Esophagus muscularis mucosa (tissue), 4 donors: Measurements from ENCODE around the gene KHK. TPM values are rescaled to one million over a fixed set of nuclear protein-coding genes. Genes with fewer than 3 reads are reported as not detected.

Experiments used
- DNase-seq: peaks from one replicate; pipeline ENCODE4 v3.0.0-alpha.2; 2017; ENCODE audit errors: extremely low spot score
- H3K27ac ChIP-seq, 4 donors: fragments of 200-600 bp; sonication (generic); replicated peaks in 1 of 4; 1 replicate in 3 of 4; 2 replicates in 1 of 4; pipeline ENCODE4 v1.5.1; 2016 to 2019; ENCODE audit warnings: mild to moderate bottlenecking in 1 of 4
- H3K27me3 ChIP-seq, 4 donors: fragments of 200-600 bp; sonication (generic); one replicate each; pipeline versions ENCODE4 v1.5.1 to v1.6.0; 2016 to 2019
- H3K36me3 ChIP-seq, 4 donors: fragments of 200-600 bp; sonication (generic); one replicate each; pipeline ENCODE4 v1.5.1; 2016 to 2019
- H3K4me1 ChIP-seq, 4 donors: fragments of 200-600 bp; sonication (generic); one replicate each; pipeline ENCODE4 v1.5.1; 2016 to 2019
- H3K4me3 ChIP-seq, 4 donors: fragments of 200-600 bp; sonication (generic); 1 replicate in 2 of 4; 2 replicates in 2 of 4; pipeline ENCODE4 v1.5.1; 2016 to 2019; ENCODE audit warnings: mild to moderate bottlenecking in 4 of 4, moderate library complexity in 1 of 4
- H3K9me3 ChIP-seq, 4 donors: fragments of 200-600 bp; sonication (generic); 1 replicate in 3 of 4; 2 replicates in 1 of 4; pipeline ENCODE4 v1.5.1; 2016 to 2019
- CTCF ChIP-seq, 3 experiments: fragments of 200-600 bp in 2 of 3; fragments of 450-650 bp in 1 of 3; sonication (generic) in 2 of 3; IDR thresholded peaks; one replicate each; pipeline ENCODE4 v1.5.1; 2017 to 2019; ENCODE audit warnings: antibody characterized with exemption in 3 of 3, mild to moderate bottlenecking in 2 of 3, moderate library complexity in 1 of 3
- EP300 ChIP-seq: sonication (generic); formaldehyde crosslinking; IDR thresholded peaks from one replicate; pipeline ENCODE4 v1.6.1; 2017; ENCODE audit warnings: antibody characterized with exemption
- POLR2A ChIP-seq: fragments of 450-650 bp; IDR thresholded peaks from one replicate; pipeline ENCODE4 v1.6.1; 2017; ENCODE audit warnings: antibody characterized with exemption, moderate library complexity, mild to moderate bottlenecking, low read depth
- POLR2AphosphoS5 ChIP-seq, 2 donors: sonication (generic); formaldehyde crosslinking; IDR thresholded peaks; one replicate each; pipeline ENCODE4 v1.6.1; 2017; ENCODE audit warnings: antibody characterized with exemption in 2 of 2
- WGBS: methylation state at CpG from one replicate; pipeline ENCODE4 v1.1.5; 2018; 5-methylcytosine and 5-hydroxymethylcytosine counted together
- intact Hi-C: fragments of 100-400 bp; cut with DNase I; formaldehyde crosslinking; loops from one replicate; pipeline ENCODE4 v1.15.1; 2023
- total RNA-seq, 4 donors: library from RNA; depleted of rRNA; stranded (reverse); fragments of >200 nt; gene quantifications; one replicate each; pipeline versions ENCODE4 v1.1.0 to v1.2.1, GENCODE V29; 2016

KHK gene
- total RNA-seq = 1 to 10 TPM; 1.2 to 6.3 (median 1.7) TPM

- Histone ChIP-seq H3K27me3 (no peaks in the 10 kb centered on the region), H3K4me1 (peaks cover 21 to 63% (median 54%) of the 10 kb centered on the region in 4 donors), H3K27ac (peak within 1 kb of the TSS; percentile 92 to 95 (median 93)), H3K4me3 (peak within 1 kb of the TSS; percentile 68 to 81 (median 72)), H3K9me3 (no peaks in the 10 kb centered on the region), H3K36me3 (peaks cover 3 to 21% (median 13%) of the 10 kb centered on the region in 4 donors)
- TF ChIP-seq EP300 (no peak), POLR2A (no peak), POLR2AphosphoS5 (IDR thresholded peaks at IDR 0.05) (no peak), CTCF (IDR thresholded peaks at IDR 0.05) (no peak)
- WGBS = 33% methylated on average over 16 of the region's 54 CpGs
- intact Hi-C loops = loop anchor here (1.0 to 5.0 kb wide), 3 partner anchors 37 to 125 kb away; partner anchors contain the start of gene TMEM214
- DNase-seq = no peak
Measured at GRCh38 chr2:27086724-27087593, at the start of gene KHK. TSS of gene KHK (plus strand) at chr2:27086772. CDS start at chr2:27087260, 488 bp downstream.

- no peaks in the 10 kb centered on the region for H3K9me3 ChIP-seq
- no peak for TF ChIP-seq EP300
- no peak for TF ChIP-seq POLR2A
- TF ChIP-seq POLR2AphosphoS5 (IDR thresholded peaks at IDR 0.05) = no peak
- TF ChIP-seq CTCF (IDR thresholded peaks at IDR 0.05) = no peak
- WGBS = no CpG with 5 or more reads among the region's 6 CpGs
- peaks cover 15 to 39% (median 35%) of the 10 kb centered on the region in 4 donors for H3K4me1 ChIP-seq
- H3K27ac ChIP-seq = no peak overlapping the region
- peaks cover 42 to 71% (median 69%) of the 10 kb centered on the region in 4 donors for H3K36me3 ChIP-seq
- DNase-seq = no peak
- intact Hi-C loops = no loop called here
- H3K27me3 ChIP-seq = no peaks in the 10 kb centered on the region
- no peak overlapping the region for H3K4me3 ChIP-seq
Measured at GRCh38 chr2:27038012-27038411, 48.6 kb upstream of the KHK start.

- Histone ChIP-seq H3K27me3 (no peaks in the 10 kb centered on the region), H3K27ac (no peak overlapping the region), H3K4me3 (no peak overlapping the region), H3K4me1 (peaks cover 11 to 34% (median 28%) of the 10 kb centered on the region in 4 donors), H3K36me3 (peaks cover 42 to 71% (median 69%) of the 10 kb centered on the region in 4 donors), H3K9me3 (no peaks in the 10 kb centered on the region)
- TF ChIP-seq POLR2A (no peak), POLR2AphosphoS5 (IDR thresholded peaks at IDR 0.05) (no peak), CTCF (IDR thresholded peaks at IDR 0.05) (no peak)
- DNase-seq = no peak
- 80% methylated on average over 15 of the region's 17 CpGs for WGBS
- intact Hi-C loops = no loop called here
Measured at GRCh38 chr2:27038631-27039339, 47.8 kb upstream of the KHK start.

GRCh38 chr2:27039426-27039825 lies 47.1 kb upstream of the KHK start:
- H3K9me3 ChIP-seq = no peaks in the 10 kb centered on the region
- no peak overlapping the region for H3K4me3 ChIP-seq
- H3K27ac ChIP-seq = no peak overlapping the region
- no peaks in the 10 kb centered on the region for H3K27me3 ChIP-seq
- peaks cover 5 to 27% (median 22%) of the 10 kb centered on the region in 4 donors for H3K4me1 ChIP-seq
- H3K36me3 ChIP-seq = peaks cover 42 to 71% (median 69%) of the 10 kb centered on the region in 4 donors
- TF ChIP-seq CTCF (IDR thresholded peaks at IDR 0.05) (no peak), POLR2A (no peak), POLR2AphosphoS5 (IDR thresholded peaks at IDR 0.05) (no peak), EP300 (no peak)
- 90% methylated on average over 5 of the region's 6 CpGs for WGBS
- intact Hi-C loops = no loop called here
- no peak for DNase-seq
